ENCODE results near the gene ZNF181.

GRCh38 chr19:34732612-34733211 is 1.3 kb upstream of the ZNF181 start:
- no peak for TF ChIP-seq GATA3 (IDR thresholded peaks at IDR 0.05; ENCODE audit: low read depth, low read length)
- no peak for TF ChIP-seq GATA2 (IDR thresholded peaks at IDR 0.05; ENCODE audit: low read depth, low read length)
